SH-SY5Y (cell line): ENCODE data around the gene TEDC1.

Experiments
- GATA2 ChIP-seq: IDR thresholded peaks from 2 replicates; pipeline ENCODE4 v1.6.1; 2011; ENCODE audit warnings: mild to moderate bottlenecking, low read depth, low read length
- GATA3 ChIP-seq: IDR thresholded peaks from 2 replicates; pipeline ENCODE4 v1.6.1; 2011; ENCODE audit warnings: low read depth, mild to moderate bottlenecking, low read length, moderate library complexity

DNA sequence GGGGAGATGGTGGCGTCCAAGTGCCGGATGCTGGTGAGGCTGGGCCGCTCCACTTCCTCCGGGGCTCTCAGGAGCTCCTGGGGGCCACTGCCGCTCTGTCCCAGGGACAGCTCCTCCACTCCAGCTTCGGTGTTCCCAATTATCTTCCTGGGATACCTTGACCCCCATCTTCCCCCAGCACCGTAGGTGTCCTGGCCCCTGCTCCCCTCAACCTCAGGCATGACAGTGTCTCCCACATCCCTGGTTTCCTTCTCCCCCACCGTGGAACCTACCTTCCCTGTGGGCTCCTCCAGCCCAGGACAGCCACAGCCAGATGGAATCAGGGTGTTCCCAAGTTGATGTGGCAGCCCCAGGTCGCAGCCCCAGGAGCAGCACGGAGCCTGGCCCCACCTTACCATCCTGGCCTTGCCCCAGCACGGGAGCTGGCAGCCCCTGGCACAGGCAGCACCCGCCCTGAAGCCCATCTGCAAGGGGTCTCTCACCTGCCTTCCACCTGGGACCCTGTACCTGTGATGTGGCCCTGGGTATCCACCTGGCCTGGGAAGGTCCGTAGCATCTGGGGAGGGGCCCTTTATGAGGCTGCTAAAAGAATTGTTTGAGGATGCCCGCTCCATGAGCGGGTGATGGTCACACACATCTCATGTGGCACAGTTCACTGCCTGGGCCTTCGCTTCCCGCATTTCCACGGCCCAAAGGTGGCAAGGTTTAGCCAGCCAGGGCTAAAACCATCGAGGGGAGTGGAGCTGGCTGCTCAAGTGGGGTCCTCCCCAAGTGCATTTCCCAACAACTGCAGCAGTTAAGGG lies 39.4 kb downstream of the TEDC1 start:
- TF ChIP-seq GATA2, result no peak
- no peak for TF ChIP-seq GATA3
